Large intestine (tissue), 3 donors: ENCODE measurements around the gene MED13. TPM values are rescaled to one million over a fixed set of nuclear protein-coding genes. Genes with fewer than 3 reads are reported as not detected.

Experiments
- DNase-seq, 2 donors: peaks; one replicate each; pipeline versions ENCODE4 v3.0.0 to v3.0.0-alpha.2; 2013
- H3K27ac ChIP-seq: one replicate; pipeline ENCODE4 v1.5.1; 2013; ENCODE audit warnings: low read length
- H3K27me3 ChIP-seq: 2 replicates; pipeline ENCODE4 v1.6.1; 2013; ENCODE audit warnings: low read length; ENCODE audit not compliant: control insufficient read depth, insufficient read depth
- H3K36me3 ChIP-seq: 2 replicates; pipeline ENCODE4 v1.6.1; 2013; ENCODE audit warnings: low read length; ENCODE audit not compliant: control insufficient read depth, insufficient read depth
- H3K4me1 ChIP-seq: one replicate; pipeline ENCODE4 v1.6.1; 2013; ENCODE audit warnings: low read length; ENCODE audit not compliant: control insufficient read depth, insufficient read depth
- H3K4me3 ChIP-seq: one replicate; pipeline ENCODE4 v1.5.1; 2013; ENCODE audit warnings: low read length
- H3K9me3 ChIP-seq: one replicate; pipeline ENCODE4 v1.6.1; 2013; ENCODE audit warnings: mild to moderate bottlenecking, low read depth, low read length, moderate library complexity; ENCODE audit not compliant: control insufficient read depth
- WGBS: methylation state at CpG from one replicate; pipeline ENCODE4 v1.1.5; 2013; ENCODE audit warnings: low lambda C conversion rate; ENCODE audit not compliant: insufficient coverage; 5-methylcytosine and 5-hydroxymethylcytosine counted together
- polyA plus RNA-seq: library from polyadenylated mRNA; unstranded; fragments of 120-200 nt; gene quantifications from one replicate; pipeline ENCODE4 v1.2.1, GENCODE V29; 2013

Gene MED13
- polyA plus RNA-seq, 1 donor: 29.3 TPM

- DNase-seq: no peak
- Histone ChIP-seq H3K4me1 (peaks cover 10% of the 10 kb centered on the region), H3K4me3 (no peak overlapping the region), H3K36me3 (no peaks in the 10 kb centered on the region), H3K9me3 (no peaks in the 10 kb centered on the region), H3K27me3 (no peaks in the 10 kb centered on the region), H3K27ac (no peak overlapping the region)
- WGBS: 0% methylated on average over 1 of the region's 7 CpGs
Measured at GRCh38 chr17:62090021-62090824, 25.1 kb upstream of the MED13 start.

GRCh38 chr17:62089334-62089733 is 24.3 kb upstream of the MED13 start:
- WGBS: 60% methylated on average over 1 of the region's 3 CpGs
- Histone ChIP-seq H3K9me3 (no peaks in the 10 kb centered on the region), H3K36me3 (no peaks in the 10 kb centered on the region), H3K27ac (no peak overlapping the region), H3K4me1 (peaks cover 10% of the 10 kb centered on the region), H3K27me3 (no peaks in the 10 kb centered on the region), H3K4me3 (no peak overlapping the region)
- no peak for DNase-seq

DNA sequence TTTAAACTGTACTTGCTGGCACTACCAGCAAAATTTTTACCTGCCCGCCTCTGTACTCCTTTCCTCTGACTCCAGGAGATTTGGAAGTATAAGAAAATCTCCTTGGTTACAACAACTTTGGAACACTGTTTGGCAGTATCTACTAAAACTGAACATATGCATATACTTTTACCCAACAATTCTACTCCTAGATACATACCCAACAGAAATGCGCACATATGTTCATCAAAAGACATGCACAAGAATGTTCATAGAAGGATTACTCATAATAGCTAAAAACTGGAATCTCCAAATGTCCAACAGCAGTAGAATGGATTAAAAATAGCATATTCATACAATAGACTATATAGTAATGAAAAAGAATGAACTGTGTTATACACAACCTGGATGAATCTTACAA is 21.7 kb upstream of the MED13 start:
- Histone ChIP-seq H3K36me3 (no peaks in the 10 kb centered on the region), H3K4me1 (peaks cover 10% of the 10 kb centered on the region), H3K4me3 (no peak overlapping the region), H3K27ac (no peak overlapping the region), H3K9me3 (no peaks in the 10 kb centered on the region), H3K27me3 (no peaks in the 10 kb centered on the region)
- WGBS: no CpG with 5 or more reads among the region's 2 CpGs
- DNase-seq: no peak

DNA sequence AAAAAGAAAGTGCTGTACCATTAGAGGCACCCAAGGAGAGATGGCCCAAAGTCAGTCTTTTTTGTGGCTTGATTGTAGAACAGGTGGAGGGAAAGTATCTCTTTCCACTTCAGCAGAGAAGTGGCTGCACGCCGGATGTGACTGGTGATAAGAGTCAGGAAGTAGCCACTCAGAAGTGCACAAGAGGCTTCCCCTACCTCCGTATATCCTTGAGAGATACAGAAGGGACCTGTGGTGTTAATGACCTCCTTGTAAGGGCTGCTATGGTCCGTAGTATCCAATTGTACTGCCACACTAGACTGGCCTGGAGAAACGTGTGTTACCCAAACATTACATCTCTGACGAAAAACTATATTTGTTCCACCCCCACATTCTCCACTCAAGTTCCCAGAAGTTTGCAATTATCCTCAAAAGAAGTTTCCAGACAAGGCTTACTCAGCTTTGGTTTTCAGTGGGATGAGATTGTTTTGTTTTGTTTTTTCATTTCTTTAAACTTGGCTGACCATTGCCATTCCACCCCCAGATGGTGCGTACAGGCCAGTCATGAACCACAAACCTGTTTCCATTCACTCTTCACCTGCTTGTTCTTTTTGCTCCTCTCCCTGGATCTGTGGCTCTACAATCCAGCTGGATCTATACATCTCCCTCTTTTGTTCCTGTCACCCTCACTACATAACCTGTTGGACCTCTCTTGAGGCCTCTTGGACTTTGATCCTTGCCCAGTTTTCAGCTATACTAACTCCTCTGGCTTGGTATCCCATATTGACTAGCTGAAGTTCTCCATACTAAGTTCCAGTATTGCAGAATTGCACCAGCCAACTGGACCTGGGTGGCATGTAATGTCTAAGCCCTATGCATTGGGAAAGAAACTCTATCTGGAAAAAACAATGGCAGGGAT is 20.7 kb upstream of the MED13 start:
- Histone ChIP-seq H3K36me3 (no peaks in the 10 kb centered on the region), H3K9me3 (no peaks in the 10 kb centered on the region), H3K27me3 (no peaks in the 10 kb centered on the region), H3K27ac (no peak overlapping the region), H3K4me1 (peaks cover 10% of the 10 kb centered on the region), H3K4me3 (no peak overlapping the region)
- peak in 1 of 2 donors; percentile 64 for DNase-seq
- 100% methylated on average over 1 of the region's 7 CpGs for WGBS

- H3K36me3 ChIP-seq: no peaks in the 10 kb centered on the region
- no peaks in the 10 kb centered on the region for H3K27me3 ChIP-seq
- no peak overlapping the region for H3K4me3 ChIP-seq
- H3K4me1 ChIP-seq: peaks cover 4% of the 10 kb centered on the region
- DNase-seq: no peak
- no CpG with 5 or more reads among the region's 3 CpGs for WGBS
- H3K9me3 ChIP-seq: no peaks in the 10 kb centered on the region
- no peak overlapping the region for H3K27ac ChIP-seq
Measured at GRCh38 chr17:62084585-62084984, 19.5 kb upstream of the MED13 start.

DNA sequence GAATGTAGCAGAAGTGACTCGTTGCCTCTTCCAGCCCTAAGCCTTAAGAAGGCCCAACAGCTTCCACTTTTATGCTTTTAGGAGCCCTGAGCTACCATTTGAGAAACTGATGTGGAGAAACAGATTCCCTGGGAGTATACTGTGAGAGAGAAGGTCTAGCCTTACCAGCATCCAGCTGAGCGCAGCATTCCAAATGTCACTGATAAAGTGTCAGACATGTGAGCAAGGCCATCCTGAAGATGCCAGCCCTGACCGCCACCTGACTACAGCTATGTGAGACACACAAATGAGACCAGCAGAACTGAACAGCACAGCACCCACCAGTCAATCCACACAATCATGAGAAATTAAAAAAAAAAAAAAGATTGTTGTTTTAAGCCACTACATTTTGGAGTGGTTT is 18.6 kb upstream of the MED13 start:
- no peak overlapping the region for H3K4me3 ChIP-seq
- DNase-seq: no peak
- H3K4me1 ChIP-seq: peaks cover 4% of the 10 kb centered on the region
- no CpG with 5 or more reads among the region's 3 CpGs for WGBS
- H3K9me3 ChIP-seq: no peaks in the 10 kb centered on the region
- H3K36me3 ChIP-seq: no peaks in the 10 kb centered on the region
- H3K27ac ChIP-seq: no peak overlapping the region
- H3K27me3 ChIP-seq: no peaks in the 10 kb centered on the region

DNA sequence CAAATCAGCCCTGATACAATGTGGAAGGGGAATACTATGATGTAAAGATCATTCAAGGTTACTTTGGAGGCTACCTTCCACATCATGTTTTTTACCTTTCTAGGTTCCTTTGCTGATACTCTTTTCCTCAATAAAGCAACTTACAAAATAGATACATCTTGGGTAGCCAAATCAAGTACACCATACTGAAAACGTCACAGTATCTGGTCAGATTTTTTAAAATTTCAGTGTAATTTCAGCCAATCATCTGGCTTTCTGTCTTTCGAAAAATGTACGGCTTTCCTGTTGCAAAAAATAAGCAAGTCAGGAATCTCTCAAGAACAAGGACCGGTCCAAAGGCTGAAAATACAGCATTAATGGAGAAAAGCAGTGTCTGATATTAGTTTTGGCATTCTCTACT is 15.6 kb upstream of the MED13 start:
- Histone ChIP-seq H3K27me3 (no peaks in the 10 kb centered on the region), H3K4me3 (no peak overlapping the region), H3K4me1 (peaks cover 9% of the 10 kb centered on the region), H3K36me3 (no peaks in the 10 kb centered on the region), H3K9me3 (no peaks in the 10 kb centered on the region), H3K27ac (no peak overlapping the region)
- no peak for DNase-seq
- 100% methylated on average over 1 of the region's 4 CpGs for WGBS

DNA sequence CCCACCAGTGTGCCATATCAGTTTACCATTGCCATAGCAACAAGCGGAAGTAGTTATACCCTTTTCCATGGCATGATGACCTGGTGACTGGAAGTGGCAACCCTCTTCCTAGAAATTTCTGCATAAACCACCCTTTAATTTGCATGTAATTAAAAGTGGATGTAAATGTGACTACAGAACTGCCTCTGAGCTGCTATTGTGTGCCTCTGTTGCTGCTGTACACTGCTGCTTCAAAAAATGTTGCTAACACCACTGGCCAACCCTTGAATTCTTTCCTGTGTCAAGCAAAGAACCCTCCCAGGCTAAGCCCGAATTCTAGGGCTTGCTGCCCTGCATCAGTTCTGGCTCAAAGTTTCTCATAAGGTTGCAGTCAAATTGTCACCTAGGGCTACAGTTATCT is 12.9 kb upstream of the MED13 start:
- H3K27ac ChIP-seq: no peak overlapping the region
- H3K9me3 ChIP-seq: no peaks in the 10 kb centered on the region
- 100% methylated on average over 1 of the region's 2 CpGs for WGBS
- no peaks in the 10 kb centered on the region for H3K36me3 ChIP-seq
- H3K27me3 ChIP-seq: no peaks in the 10 kb centered on the region
- no peak overlapping the region for H3K4me3 ChIP-seq
- peaks cover 9% of the 10 kb centered on the region for H3K4me1 ChIP-seq
- no peak for DNase-seq

DNA sequence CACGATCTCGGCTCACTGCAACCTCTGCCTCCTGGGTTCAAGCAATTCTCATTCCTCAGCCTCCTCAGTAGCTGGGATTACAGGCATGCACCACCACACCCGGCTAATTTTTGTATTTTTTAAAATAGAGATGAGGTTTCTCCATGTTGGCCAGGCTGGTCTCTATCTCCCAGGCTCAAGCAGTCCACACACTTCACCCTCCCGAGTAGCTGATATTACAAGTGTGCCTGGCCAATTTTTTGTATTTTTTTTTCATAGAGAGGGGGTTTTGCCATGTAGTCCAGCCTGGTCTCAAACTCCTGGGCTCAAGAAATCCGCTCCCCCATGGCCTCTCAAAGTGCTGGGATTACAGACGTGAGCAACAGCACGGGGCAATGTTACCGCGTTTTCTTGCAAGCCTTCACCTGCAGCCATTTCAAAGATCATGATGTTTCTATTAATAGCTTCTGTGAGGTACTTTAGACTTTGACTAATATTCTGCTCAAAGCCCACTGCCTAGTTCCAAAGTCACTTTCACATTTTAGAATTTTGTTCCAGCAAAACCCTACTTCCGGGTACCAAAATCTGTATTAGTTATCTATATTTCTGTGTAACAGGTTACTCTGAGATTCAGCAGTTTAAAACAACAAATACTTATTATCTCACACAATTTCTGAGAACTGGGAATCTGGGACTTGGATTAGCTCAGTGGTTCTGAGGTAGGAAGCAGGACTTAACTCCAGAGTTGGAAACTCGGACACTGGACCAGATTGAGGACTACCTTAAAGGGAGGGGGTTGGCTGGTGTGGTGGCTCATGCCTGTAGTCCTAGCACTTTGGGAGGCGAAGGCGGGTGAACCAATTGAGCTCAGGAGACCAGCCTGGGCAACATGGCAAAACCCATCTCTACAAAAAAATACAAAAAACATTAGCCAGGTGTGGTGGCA is 12.0 kb upstream of the MED13 start:
- WGBS: 40% methylated on average over 3 of the region's 13 CpGs
- H3K9me3 ChIP-seq: no peaks in the 10 kb centered on the region
- peak overlapping the region; percentile 10 for H3K27ac ChIP-seq
- H3K27me3 ChIP-seq: no peaks in the 10 kb centered on the region
- H3K4me3 ChIP-seq: no peak overlapping the region
- no peaks in the 10 kb centered on the region for H3K36me3 ChIP-seq
- DNase-seq: peak; percentile 55 to 71
- peaks cover 9% of the 10 kb centered on the region for H3K4me1 ChIP-seq

DNA sequence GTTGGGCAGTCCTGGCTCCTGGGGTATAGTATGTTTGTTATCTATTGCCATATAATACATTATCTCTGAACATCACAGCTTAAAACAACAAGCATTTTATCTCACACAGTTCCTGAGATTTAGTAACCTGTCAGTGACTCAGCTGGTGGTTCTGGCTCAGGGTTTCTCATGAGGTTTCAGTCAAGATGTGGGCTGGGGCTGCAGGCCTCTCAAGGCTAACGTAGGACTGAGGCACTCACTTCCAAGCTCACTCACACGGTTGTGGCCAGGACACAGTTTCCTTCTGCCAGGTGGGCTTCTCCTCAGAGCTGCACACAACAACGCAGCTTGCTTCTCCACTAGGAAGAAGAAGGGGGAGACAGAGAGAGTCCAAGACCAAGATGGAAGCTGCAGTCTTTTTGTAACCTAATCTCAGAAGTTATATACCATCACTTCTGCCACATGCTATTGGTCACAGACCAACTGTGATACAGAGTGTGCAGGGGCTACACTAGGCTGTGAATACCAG is 10.3 kb upstream of the MED13 start:
- no peaks in the 10 kb centered on the region for H3K36me3 ChIP-seq
- WGBS: no CpG with 5 or more reads among the region's 3 CpGs
- H3K4me1 ChIP-seq: peaks cover 9% of the 10 kb centered on the region

More for the DNA sequence above, 10.3 kb upstream of the MED13 start:
- H3K27ac ChIP-seq: no peak overlapping the region
- H3K4me3 ChIP-seq: no peak overlapping the region
- H3K9me3 ChIP-seq: no peaks in the 10 kb centered on the region
- no peak for DNase-seq
- no peaks in the 10 kb centered on the region for H3K27me3 ChIP-seq
